Stimulated activated CD8-positive, alpha-beta memory T cell treated with anti-CD3 and anti-CD28 coated beads, Interleukin-15, amount 100 ng/mL, for 48 hours (primary cell): Measurements from ENCODE around the gene DYNC2I2.

ENCODE experiments used
- DNase-seq, 2 donors: peaks; one replicate each; pipeline ENCODE4 v3.0.0-alpha.2; 2020; ENCODE audit warnings: low read depth in 2 of 2

DYNC2I2 gene

GRCh38 chr9:128636024-128636390 lies 20.6 kb downstream of the DYNC2I2 start:
- no peak for DNase-seq

GRCh38 chr9:128635266-128636023 lies 21.2 kb downstream of the DYNC2I2 start:
- no peak for DNase-seq

DNA sequence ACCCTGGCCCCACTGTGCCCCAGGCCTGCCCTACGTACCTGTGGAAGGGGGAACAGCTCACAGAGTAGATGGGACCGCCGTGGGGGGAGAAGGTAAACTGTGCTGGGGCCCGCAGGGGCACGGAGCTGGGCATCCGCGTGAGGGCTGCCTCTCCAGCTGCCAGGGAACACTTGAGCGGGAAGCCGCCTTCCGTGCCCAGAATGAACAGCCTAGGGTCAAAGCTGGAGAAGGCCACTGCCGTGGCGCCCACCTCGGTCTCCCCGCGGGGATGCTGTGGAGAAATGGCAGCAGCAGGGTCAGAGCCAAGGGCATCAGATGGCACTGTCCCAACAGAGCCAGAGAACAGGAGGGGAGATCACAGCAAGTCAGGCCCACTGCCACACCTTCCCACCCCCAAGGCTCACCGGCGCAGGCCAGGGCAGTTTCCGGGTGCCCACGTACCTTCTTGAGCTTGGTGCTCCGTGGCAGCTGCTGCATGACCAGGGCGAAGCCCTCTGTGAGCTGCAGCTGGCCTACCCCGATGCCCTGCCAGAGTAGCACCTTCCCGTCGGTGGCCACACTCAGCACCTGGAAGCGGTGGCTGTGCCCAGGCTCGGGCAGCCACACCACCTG lies 21.9 kb downstream of the DYNC2I2 start:
- DNase-seq = no peak

GRCh38 chr9:128634111-128634510 lies 22.5 kb downstream of the DYNC2I2 start:
- no peak for DNase-seq

- no peak for DNase-seq
These were observed 23.0 kb downstream of the DYNC2I2 start for GRCh38 chr9:128633601-128634000.

GRCh38 chr9:128633057-128633456 lies 23.6 kb downstream of the DYNC2I2 start:
- DNase-seq = no peak

GRCh38 chr9:128632486-128632885 lies 24.2 kb downstream of the DYNC2I2 start:
- DNase-seq = no peak

DNA sequence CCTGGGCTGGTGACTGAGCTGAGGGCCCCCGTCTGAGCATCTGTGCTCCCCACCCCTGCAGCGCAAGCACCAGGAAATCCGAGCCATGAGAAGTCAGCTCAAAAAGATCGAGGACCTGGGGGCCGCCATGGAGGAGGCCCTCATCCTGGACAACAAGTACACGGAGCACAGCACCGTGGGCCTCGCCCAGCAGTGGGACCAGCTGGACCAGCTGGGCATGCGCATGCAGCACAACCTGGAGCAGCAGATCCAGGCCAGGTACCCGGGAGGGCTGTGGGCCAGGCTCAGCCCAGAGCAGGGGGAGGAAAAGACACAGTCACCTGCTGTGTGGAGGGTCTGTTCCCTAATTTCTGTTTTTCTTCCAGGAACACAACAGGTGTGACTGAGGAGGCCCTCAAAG lies 24.6 kb downstream of the DYNC2I2 start:
- no peak for DNase-seq

DNA sequence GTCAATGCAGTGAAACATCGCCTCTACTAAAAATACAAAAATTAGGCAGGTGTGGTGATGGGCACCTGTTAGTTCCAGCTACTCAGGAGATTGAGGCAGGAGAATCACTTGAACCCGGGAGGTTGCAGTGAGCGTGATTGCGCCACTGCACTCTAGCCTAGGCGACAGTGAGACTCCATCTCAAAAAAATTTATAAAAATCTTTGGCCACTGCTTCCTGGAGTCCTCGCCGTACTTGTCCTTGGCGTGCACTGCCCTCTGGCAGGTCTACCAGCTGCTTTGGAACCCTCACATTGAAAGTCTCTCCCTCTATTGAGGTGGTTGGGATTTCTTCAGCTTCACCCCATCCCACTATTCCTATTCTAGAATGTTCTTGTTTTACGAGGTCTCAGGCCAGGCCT lies 25.0 kb downstream of the DYNC2I2 start:
- no peak for DNase-seq

DNA sequence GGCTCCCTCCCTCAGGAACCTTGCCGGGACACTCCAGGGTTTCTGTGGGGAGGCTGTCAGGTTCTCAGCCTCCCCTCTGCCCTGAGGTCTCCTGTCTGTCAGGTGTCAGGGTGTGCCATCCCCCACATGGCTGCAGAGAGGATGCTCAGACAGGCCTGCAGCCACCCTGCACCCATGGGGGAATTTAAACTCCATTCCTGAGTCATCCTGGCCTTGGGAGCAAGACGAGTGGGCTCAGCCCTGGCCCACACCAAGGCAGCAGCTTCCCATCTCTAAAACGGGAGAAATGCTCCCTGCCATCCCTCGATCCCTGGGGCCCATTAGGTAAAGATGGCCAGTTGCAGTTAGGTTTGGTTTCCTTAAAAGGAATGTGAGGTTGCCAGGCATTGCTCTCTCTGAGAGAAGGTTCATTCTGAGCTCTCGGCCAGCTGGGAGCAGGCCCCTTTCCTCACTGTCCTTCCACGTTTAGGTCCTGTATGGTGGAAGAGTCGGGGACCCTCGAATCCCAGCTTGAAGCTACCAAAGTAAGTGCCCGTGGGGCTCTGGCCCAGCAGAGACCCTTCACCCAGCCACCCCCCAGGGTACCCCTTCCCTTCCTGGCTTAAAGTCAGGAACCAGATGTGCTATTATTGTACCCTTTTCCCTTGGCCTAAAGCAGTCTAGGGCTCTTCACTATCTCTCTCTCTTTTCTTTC lies 26.6 kb downstream of the DYNC2I2 start:
- DNase-seq = no peak

GRCh38 chr9:128629136-128629535 lies 27.5 kb downstream of the DYNC2I2 start:
- no peak for DNase-seq

GRCh38 chr9:128628471-128629048 lies 28.1 kb downstream of the DYNC2I2 start:
- no peak for DNase-seq

GRCh38 chr9:128627906-128628305 lies 28.7 kb downstream of the DYNC2I2 start:
- no peak for DNase-seq

GRCh38 chr9:128627127-128627715 lies 29.4 kb downstream of the DYNC2I2 start:
- DNase-seq = no peak

DNA sequence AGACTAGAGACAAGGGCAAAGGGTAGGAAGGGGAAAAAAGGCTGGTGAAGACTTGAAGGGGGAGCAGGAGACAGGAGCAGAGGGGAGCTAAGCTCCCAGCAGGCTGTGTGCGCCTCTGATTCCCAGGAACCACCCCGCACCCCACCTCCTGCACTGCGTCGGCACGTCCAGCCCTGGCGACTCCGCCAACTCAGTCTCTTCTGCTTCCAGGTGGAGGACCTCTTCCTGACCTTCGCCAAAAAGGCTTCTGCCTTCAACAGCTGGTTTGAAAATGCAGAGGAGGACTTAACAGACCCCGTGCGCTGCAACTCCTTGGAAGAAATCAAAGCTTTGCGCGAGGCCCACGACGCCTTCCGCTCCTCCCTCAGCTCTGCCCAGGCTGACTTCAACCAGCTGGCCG lies 30.5 kb downstream of the DYNC2I2 start:
- no peak for DNase-seq

DNA sequence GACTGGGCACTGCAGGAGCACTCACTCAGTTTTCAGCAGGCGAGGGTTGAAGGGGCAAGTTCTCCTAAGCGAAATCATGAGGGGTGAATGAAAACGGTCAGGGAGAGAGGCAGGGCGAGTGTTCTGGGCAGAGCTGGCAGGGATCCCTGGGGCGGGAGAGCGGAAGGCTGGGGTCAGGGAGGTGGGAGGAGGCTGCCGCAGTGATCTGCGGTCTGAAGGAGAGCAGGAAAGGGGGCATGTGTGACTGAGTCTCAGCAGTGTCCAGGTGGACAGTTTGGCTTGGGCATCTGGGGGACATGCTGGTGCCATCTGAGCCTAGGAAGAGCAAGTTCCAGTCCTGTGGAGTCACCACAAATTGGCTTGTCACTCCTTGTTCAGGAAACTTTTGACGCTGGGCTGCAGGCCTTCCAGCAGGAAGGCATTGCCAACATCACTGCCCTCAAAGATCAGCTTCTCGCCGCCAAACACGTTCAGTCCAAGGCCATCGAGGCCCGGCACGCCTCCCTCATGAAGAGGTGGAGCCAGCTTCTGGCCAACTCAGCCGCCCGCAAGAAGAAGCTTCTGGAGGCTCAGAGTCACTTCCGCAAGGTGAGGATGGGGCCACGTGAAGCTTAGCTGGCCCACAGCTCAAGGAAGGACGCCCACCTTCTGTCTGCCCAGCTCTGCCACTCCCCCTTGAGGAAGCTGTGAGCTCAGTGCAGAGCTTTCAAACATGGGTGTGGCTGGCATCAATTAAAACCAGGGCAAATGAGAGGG lies 31.1 kb downstream of the DYNC2I2 start:
- no peak for DNase-seq

DNA sequence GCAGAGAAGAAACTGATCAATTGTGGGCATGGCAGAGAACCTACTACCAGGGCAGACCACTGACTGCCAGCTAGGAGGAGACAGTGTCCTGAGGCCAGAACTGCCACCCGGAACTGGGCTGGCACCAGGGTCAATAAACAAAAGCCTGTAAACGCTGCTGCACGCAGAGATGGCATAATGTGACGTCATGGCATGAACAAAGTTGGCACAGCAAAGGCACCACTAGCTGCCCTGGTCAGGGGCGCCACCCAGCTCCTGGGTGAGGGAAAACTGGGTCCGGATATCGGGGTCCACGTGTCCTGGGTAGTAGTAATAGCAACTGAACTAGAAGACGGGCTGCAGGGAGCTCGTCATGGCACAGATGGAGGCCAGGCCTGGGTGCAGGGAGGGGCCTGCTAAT lies 32.1 kb downstream of the DYNC2I2 start:
- DNase-seq = no peak

DNA sequence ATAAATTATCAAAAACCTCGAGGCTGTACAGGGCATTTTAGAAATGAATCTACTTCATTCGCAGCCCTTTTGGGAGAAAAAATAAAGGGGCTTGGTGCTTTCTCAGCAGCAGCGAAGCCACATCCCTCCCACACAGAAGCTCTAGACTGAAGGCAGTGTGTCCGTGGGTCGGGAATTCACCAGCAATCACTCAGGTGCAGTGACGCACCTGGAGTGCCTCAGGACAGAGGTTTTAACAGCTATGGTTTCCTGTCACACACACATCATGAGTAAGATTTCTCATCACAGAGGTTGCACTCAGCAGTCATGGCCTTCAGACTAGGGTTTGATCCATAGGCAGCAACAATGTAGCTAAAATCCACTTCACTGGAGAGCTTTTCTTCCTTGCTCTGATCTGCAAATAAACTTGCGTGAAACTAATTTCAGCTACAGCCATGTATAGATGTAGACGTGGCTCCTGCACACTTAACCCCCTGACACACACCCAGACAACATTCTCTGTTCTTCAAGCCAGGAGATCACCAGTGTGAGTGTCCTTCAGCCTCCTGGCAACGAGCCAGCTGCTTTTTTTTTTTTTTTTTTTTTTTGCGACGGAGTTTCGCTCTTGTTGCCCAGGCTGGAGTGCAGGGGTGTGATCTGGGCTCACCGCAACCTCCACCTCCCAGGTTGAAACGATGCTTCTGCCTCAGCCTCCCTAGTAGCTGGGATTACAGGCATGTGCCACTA lies 34.8 kb downstream of the DYNC2I2 start:
- DNase-seq = no peak

DNA sequence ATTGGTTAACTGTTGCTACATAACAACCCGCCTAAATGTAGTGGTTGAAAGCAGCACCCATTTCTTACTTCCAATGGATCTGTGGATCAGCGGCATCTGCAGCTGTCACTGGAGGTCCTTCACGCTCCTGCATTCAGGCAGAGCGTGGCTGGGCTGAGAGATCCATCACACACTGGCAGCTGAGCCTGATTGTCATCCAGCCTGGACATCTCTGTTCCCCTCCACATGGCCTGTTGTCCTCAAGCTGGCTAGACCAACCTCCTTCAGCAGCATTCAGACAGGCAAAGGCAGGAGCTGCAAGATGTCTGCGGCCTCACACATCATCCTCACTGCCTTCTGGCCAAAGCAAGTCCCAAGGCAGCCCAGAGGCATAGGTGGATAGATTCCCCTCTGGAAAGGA lies 36.9 kb downstream of the DYNC2I2 start:
- DNase-seq = no peak

DNA sequence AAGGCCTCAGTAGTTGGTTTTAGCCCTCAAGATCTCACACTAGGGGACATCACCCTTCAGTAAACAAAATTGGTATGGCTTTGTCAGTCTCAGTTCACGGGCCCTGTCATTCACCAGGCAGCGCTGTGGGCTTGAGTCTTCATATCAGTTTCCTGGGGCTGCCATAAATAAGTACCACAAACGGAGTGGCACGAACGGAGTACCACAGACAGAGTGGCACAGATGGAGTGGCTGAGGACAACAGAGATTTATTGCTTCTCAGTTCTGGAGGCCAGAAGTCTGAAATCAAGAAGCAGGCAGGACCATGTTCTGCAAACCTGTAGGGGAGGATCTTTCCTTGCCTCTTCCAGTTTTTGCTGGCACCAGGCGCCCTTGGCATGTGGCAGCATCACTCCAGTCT lies 37.5 kb downstream of the DYNC2I2 start:
- no peak for DNase-seq

DNA sequence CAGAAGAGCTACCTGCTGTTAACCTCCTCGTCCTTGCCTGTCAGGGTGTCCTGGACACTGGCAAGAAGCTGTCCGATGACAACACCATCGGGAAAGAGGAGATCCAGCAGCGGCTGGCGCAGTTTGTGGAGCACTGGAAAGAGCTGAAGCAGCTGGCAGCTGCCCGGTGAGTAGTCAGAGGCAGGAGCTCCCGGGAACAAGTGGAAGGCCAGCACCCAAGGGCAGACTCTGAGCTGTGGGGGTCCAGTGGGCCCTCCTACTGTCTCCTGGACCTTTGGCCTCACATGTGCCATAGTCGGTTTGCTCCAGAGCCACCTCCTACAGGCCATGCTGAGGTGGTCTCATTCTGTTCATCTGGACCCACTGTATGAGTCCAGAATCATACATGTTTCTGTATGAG lies 38.7 kb downstream of the DYNC2I2 start:
- DNase-seq = no peak
